CD4-positive, alpha-beta T cell treated with Interferon gamma for 1 hour (primary cell): ENCODE data around the gene TMEM125.

Experiments
- DNase-seq: peaks from one replicate; pipeline ENCODE4 v3.0.0-alpha.2; 2020

The TMEM125 gene

DNA sequence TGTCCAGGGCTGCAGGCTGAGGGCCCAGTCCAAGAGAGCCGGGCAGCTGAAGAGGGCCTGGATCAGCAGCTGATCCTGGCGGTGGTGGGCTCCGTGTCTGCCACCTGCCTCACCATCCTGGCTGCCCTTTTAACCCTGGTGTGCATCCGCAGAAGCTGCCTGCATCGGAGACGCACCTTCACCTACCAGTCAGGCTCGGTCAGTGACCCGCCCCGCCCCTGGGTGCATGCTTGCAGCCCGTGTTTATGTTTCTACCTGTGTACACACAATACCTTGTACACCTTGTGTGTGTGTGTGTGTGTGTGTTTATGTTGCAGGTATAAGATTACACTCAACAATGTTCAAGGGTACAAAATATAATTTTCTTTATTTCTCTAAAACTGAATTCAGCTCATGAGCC lies 44.0 kb downstream of the TMEM125 start:
- DNase-seq = no peak

DNA sequence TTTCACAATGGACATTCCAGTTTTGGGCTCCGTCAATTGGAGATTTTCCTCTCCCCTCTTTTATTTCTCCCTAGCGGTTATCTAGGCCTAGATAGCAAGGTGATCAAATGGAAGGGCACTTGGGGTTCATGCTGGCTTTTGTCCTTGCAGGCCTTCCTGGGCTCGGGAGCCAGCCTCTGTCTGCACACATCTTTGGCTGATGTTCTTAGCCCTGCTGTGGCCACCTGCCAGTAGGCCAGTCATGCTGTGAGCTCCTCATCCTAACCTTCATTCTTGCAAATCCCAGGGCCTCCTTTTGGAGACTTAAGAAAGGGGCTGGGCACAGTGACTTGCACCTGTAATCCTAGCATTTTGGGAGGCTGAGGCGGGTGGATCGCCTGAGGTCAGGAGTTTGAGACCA lies 44.5 kb downstream of the TMEM125 start:
- DNase-seq = no peak

DNA sequence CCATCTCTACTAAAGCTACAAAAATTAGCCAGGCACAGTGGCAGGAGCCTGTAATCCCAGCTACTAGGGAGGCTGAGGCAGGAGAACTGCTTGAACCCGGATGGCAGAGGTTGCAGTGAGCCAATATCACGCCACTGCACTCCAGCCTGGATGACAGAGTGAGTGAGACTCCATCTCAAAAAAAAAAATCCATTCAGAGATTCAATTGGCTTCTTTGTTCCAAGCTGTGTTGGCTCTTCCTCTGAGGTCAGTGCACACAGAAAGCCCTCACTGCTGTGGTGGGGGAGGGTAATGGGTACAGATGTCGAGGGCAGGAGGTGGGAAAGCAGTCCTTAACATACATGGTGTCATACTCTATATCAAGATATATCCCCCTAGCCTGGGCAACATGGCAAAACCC lies 45.7 kb downstream of the TMEM125 start:
- DNase-seq = no peak

DNA sequence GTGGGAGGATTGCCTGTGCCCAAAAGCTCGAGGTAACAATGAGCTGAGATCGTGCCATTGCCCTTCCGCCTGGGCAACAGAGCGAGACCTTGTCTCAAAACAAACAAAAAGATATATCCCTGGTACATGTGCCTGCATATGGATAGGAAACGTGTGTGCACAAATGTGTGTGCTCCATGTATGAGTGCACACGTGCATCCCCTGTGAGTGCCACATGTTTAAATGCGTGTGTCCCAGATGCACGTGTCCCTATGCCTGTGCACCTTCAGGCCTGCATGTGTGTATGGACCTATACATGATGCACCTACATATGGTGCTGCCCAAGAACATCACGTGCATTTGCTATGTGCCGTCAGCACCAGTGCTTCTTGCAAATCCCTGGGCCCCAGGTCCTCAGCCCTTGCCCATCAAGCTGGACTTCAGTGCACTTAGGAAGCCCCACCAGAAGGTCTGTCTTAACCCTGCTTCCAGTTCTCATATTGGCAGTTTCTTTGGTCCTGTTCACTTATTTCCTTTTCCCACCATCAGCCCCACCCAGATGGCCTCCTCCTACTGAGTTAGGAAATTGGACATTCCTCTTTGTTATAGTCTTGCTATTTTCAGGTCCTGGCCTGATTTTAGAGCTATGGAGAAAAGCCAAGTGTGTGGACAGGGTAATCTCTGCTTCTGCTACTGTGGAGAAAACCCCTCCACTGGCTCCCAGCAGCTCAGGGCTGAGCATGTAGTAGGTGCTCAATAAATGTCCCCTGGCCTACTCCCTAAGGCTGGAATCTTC lies 46.4 kb downstream of the TMEM125 start:
- no peak for DNase-seq

DNA sequence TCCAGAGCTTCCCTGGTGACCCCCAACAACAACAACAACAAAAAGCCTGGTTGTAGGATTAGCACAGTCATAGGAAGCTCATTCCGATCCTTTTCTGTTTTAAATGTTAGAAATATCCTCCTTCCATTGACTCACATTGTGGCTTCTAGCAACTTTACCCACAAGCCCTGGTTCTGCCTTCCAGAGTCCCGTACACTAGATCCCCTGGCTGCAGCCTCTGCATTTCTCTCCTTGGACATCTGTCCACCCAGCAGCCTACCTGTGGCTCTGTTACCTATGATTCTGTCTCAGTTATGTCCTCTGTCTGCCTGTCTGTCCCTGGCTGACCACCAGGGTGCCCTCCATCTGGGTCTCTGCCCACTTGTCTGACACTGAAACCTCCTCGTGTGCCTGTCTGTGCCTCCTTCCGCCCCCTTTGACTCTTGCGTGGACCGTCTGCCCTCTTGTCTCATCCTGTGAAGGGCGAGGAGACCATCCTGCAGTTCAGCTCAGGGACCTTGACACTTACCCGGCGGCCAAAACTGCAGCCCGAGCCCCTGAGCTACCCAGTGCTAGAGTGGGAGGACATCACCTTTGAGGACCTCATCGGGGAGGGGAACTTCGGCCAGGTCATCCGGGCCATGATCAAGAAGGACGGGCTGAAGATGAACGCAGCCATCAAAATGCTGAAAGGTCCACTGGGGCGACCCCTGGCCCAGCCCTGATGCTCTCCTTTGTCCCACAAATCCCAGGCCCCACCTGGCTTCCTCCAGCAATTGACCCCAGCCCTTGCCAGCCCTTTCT lies 47.1 kb downstream of the TMEM125 start:
- no peak for DNase-seq

DNA sequence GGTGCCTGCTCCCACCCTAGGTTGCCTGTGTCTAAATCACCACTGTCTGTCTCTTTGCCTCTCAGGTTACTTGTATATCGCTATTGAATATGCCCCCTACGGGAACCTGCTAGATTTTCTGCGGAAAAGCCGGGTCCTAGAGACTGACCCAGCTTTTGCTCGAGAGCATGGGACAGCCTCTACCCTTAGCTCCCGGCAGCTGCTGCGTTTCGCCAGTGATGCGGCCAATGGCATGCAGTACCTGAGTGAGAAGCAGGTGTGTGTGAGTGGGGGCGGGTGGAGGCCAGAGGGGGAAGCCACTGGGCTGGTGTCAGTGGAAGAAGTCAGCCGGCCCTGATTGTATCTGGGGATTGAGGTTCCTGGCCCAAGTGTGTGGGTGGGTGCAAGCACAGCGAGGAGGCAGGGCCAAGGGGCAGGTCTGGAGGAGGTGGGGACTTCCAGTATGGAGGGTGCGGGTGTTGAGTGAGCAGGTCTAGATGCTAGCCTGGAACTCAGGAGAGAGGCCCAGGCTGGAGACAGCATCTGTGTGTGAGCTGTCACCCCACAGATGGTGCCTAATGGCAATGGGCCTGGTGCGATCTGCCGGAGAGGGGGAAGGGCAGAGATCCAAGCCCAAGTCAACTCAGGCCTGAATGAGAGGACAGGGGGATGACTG lies 48.2 kb downstream of the TMEM125 start:
- DNase-seq = no peak

DNA sequence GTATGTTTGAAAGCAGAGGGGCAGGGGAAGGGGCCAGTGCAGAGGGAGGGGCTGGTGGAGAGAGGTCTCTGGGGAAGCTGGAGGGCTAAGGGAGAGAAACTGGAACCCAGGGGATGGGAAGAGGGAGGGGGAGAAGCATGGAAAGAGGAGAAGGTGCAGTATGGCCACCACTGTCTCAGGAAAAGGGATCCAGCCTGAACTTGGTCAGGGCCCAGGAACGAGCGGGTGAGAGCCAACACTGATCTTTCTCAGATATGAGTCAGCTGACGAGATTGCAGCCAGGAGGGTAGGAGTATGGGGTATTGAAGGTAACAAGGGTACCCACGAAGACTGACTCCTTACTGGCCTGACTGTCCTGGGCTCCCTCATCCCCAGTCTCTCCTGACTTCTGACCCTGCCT lies 49.0 kb downstream of the TMEM125 start:
- DNase-seq = no peak

DNA sequence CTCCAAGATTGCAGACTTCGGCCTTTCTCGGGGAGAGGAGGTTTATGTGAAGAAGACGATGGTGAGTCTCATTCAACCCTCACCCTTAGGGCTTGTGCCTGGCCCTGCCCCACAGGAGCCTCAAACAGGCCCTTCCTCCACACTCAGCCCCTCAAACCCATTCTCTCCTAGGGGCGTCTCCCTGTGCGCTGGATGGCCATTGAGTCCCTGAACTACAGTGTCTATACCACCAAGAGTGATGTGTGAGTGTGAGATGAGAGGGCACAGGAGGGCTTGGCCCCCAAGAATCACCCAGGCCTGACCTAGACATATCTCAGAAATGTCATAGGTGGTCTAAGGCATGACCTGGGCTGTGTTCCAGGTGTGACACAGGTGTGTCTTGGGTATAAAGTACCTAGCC lies 49.5 kb downstream of the TMEM125 start:
- DNase-seq = no peak

DNA sequence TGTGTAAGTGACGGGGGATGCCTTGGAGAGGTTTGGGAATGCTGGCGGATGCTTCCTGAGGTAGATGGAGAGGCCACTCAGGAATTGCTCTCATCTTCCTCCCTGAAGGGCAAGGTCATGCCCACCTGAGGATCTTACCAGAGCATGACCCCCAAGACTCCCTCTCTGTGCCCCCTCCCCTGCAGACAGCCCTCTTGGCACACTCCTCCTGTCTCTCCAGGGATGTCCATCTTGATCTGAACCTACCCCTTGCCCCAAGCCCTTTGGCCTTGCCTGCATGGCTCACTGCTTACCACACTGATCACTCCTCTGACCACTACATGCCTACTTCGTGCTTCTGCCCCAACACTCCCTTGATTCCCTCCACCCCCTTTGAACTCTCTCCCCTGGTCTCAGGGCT lies 50.0 kb downstream of the TMEM125 start:
- DNase-seq = no peak

DNA sequence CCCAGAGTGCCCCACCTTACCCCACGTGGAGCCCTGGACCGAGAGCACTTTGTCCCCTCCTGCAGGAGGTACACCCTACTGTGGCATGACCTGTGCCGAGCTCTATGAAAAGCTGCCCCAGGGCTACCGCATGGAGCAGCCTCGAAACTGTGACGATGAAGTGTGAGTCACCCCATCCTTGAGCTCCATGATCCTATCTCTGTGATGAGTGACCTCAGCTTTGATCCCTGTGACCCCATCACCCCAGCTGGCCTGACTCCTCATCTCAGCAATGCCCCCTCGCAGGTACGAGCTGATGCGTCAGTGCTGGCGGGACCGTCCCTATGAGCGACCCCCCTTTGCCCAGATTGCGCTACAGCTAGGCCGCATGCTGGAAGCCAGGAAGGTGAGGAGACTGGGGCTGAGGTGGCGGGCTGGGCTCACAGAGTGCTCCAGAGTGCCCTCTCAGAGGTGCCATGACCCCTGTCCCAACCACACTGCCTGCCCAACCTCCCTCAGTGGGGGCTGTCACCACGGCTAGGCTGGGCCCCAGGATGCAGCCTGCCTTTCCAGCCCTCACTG lies 51.6 kb downstream of the TMEM125 start:
- no peak for DNase-seq

DNA sequence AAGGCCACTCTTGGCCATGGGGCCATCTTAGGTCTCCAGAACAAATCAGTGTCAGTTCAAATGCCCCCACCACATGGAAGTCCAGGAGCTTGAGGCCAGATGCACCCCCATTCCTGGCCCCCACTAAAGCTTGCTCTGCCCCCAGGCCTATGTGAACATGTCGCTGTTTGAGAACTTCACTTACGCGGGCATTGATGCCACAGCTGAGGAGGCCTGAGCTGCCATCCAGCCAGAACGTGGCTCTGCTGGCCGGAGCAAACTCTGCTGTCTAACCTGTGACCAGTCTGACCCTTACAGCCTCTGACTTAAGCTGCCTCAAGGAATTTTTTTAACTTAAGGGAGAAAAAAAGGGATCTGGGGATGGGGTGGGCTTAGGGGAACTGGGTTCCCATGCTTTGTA lies 52.7 kb downstream of the TMEM125 start:
- DNase-seq = no peak
